Fibroblast of the conjunctiva (primary cell): ENCODE measurements around the gene LLPH.
A peak's percentile ranks its signal among the peaks of the same experiment; 100 is the strongest.

Experiments
- DNase-seq: peaks from one replicate; pipeline ENCODE4 v3.0.0-alpha.2; 2010; ENCODE audit warnings: low read depth

The LLPH gene

GRCh38 chr12:66090157-66090556, 40.4 kb downstream of the LLPH start:
- DNase-seq, result no peak

GRCh38 chr12:66087365-66087943, 43.1 kb downstream of the LLPH start:
- DNase-seq, result peak; percentile 61

- DNase-seq, result no peak
These were observed 44.6 kb downstream of the LLPH start for GRCh38 chr12:66085998-66086397.

GRCh38 chr12:66085213-66085612, 45.3 kb downstream of the LLPH start:
- DNase-seq, result no peak

GRCh38 chr12:66083766-66084165, 46.8 kb downstream of the LLPH start:
- DNase-seq, result no peak

GRCh38 chr12:66082744-66083143, 47.8 kb downstream of the LLPH start:
- DNase-seq, result no peak

- DNase-seq, result no peak
These were observed 49.8 kb downstream of the LLPH start for GRCh38 chr12:66080791-66081190.

- DNase-seq, result no peak
These were observed 53.0 kb downstream of the LLPH start for GRCh38 chr12:66077542-66077941.

GRCh38 chr12:66074561-66074960, 56.0 kb downstream of the LLPH start:
- DNase-seq, result no peak

GRCh38 chr12:66072566-66072965, 58.0 kb downstream of the LLPH start:
- DNase-seq, result no peak

- no peak for DNase-seq
These were observed 58.4 kb downstream of the LLPH start for GRCh38 chr12:66072135-66072534.

- no peak for DNase-seq
These were observed 59.0 kb downstream of the LLPH start for GRCh38 chr12:66071549-66071948.

- no peak for DNase-seq
These were observed 60.0 kb downstream of the LLPH start for GRCh38 chr12:66070378-66071120.

- no peak for DNase-seq
These were observed 63.5 kb downstream of the LLPH start for GRCh38 chr12:66066929-66067523.
